WERI-Rb-1 (cell line): ENCODE results near the gene LTN1.

Experiments
- DNase-seq: peaks from one replicate; pipeline ENCODE4 v3.0.0-alpha.2; 2020
- H3K27ac ChIP-seq: fragments of 250-450 bp; sonication (Bioruptor Pico); 2 replicates; pipeline ENCODE4 v1.5.1; 2020; ENCODE audit warnings: mild to moderate bottlenecking, moderate library complexity
- H3K27me3 ChIP-seq: fragments of 250-450 bp; sonication (Bioruptor Pico); 2 replicates; pipeline ENCODE4 v1.5.1; 2021; ENCODE audit warnings: mild to moderate bottlenecking, low read depth, moderate library complexity; ENCODE audit not compliant: insufficient read depth, severe bottlenecking
- H3K36me3 ChIP-seq: fragments of 250-450 bp; sonication (Bioruptor Pico); 2 replicates; pipeline ENCODE4 v1.5.1; 2020; ENCODE audit warnings: mild to moderate bottlenecking, moderate library complexity
- H3K4me3 ChIP-seq: 2 replicates; pipeline ENCODE4 v1.5.1; 2011; ENCODE audit warnings: low read depth, mild to moderate bottlenecking, control low read depth, low read length
- H3K9me3 ChIP-seq: fragments of 250-450 bp; sonication (Bioruptor Pico); 2 replicates; pipeline ENCODE4 v1.5.1; 2021; ENCODE audit warnings: mild to moderate bottlenecking, moderate library complexity; ENCODE audit not compliant: severe bottlenecking
- TF ChIP-seq, protein P1 (sequence below): IDR thresholded peaks from 2 replicates; pipeline ENCODE4 v1.5.1; 2011; ENCODE audit warnings: low read depth, mild to moderate bottlenecking, control low read depth, inconsistent platforms, low read length

Gene LTN1

DNA sequence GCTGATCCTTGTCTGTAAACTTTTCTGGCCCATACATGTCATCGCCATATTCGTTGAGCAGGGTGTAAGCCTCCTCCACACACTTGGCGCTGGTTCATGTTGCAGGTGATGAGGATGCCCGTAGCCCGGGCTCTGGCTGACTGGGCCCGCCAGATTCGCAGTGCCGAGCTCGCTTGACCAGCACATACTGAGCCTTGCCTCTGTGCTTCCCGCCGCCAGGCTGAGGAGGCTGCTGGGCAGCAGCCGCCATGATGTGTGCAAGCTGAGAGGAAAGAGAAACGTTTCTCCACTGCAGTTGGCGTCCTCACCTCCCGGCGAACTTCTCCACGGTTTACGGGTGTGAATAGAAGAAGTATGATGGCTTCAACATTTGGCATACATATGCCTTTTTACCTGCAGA is 89.2 kb downstream of the LTN1 start:
- TF ChIP-seq, protein P1, sequence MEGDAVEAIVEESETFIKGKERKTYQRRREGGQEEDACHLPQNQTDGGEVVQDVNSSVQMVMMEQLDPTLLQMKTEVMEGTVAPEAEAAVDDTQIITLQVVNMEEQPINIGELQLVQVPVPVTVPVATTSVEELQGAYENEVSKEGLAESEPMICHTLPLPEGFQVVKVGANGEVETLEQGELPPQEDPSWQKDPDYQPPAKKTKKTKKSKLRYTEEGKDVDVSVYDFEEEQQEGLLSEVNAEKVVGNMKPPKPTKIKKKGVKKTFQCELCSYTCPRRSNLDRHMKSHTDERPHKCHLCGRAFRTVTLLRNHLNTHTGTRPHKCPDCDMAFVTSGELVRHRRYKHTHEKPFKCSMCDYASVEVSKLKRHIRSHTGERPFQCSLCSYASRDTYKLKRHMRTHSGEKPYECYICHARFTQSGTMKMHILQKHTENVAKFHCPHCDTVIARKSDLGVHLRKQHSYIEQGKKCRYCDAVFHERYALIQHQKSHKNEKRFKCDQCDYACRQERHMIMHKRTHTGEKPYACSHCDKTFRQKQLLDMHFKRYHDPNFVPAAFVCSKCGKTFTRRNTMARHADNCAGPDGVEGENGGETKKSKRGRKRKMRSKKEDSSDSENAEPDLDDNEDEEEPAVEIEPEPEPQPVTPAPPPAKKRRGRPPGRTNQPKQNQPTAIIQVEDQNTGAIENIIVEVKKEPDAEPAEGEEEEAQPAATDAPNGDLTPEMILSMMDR, result no peak
- Histone ChIP-seq H3K36me3 (no peaks in the 10 kb centered on the region), H3K4me3 (no peak overlapping the region), H3K27ac (no peak overlapping the region), H3K9me3 (peaks cover 6% of the 10 kb centered on the region), H3K27me3 (no peaks in the 10 kb centered on the region)
- DNase-seq, result no peak

DNA sequence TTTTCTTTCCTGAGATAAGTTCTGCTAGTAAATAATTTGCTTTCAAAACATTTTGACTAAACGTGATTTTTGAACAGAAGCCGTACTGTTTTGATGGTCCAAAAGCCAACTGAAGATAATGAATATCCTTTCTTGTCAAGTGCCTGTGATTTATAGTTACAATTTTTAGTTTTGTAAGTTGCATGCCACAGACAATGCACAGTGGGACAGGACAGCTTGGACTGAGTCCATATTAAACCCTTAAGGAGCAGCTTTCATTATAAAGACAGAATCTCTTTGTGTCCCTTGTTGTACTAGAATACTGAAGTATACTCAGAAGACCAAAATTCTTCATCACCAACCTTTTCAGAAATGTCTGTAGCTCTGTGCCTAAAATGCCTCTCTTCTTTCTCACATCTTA is 92.2 kb downstream of the LTN1 start:
- H3K9me3 ChIP-seq, result peaks cover 6% of the 10 kb centered on the region
- H3K4me3 ChIP-seq, result no peak overlapping the region
- H3K27ac ChIP-seq, result no peak overlapping the region
- H3K27me3 ChIP-seq, result no peaks in the 10 kb centered on the region
- H3K36me3 ChIP-seq, result no peaks in the 10 kb centered on the region
- TF ChIP-seq, protein P1, result no peak
- no peak for DNase-seq

DNA sequence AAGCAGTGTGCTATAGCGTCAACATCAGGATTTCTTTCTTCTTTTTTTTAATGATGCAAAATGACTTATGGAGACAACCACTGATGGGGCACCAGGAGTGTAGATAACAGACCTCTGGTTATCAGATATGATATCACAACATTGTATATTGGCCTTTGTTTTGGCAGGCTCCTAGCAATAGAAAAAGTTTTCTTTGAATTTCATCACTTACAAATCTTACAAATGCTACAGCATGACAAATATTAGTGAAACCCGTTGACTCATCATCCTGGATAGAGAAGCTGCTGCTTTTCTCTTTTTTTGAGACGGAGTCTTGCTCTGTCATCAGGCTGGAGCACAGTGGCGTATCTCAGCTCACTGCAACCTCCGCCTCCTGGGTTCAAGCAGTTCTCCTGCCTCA is 92.9 kb downstream of the LTN1 start:
- Histone ChIP-seq H3K27me3 (no peaks in the 10 kb centered on the region), H3K9me3 (peaks cover 6% of the 10 kb centered on the region), H3K27ac (no peak overlapping the region), H3K36me3 (no peaks in the 10 kb centered on the region), H3K4me3 (no peak overlapping the region)
- TF ChIP-seq, protein P1, result no peak
- no peak for DNase-seq

DNA sequence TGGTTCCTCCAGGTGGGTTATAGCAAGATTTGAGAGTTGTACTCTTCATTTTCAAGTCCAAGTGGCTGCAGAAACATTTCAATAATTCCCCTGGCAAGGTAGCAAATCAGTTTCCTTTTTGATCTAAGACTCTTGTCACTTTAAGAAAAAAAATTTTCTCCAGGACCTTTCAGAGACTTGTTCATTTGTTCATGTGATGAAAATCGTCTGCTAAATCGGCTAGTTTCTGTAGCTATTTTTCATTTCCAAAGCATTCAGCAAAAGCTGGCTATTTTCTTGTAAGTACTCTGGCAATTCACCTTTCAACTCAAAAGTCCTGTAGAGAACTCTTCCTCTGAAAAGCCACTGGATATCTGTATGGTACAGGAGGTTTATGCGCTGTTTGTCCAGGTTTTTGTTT is 93.5 kb downstream of the LTN1 start:
- peaks cover 6% of the 10 kb centered on the region for H3K9me3 ChIP-seq
- no peaks in the 10 kb centered on the region for H3K27me3 ChIP-seq
- H3K4me3 ChIP-seq, result no peak overlapping the region
- no peak overlapping the region for H3K27ac ChIP-seq
- TF ChIP-seq, protein P1, result no peak
- no peaks in the 10 kb centered on the region for H3K36me3 ChIP-seq
- DNase-seq, result no peak

DNA sequence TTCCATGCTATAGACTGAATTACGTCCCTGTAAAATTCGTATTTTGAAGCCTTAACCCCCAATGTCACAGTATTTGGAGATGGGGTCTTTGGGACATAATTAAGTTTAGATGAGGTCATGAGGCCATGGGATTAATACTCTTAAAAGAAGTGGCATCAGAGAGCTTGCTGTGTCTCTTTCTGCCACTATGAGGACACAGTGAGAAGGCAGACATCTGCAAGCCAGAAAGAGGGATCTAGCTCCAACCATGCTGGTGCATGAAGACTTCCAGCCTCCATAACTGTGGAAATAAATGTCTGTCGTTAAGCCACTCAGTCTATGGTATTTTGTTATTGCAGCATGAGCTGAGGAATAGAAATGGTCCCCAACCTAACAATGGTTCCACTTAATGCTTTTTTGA is 99.0 kb downstream of the LTN1 start:
- no peak overlapping the region for H3K27ac ChIP-seq
- no peaks in the 10 kb centered on the region for H3K27me3 ChIP-seq
- no peaks in the 10 kb centered on the region for H3K36me3 ChIP-seq
- H3K4me3 ChIP-seq, result no peak overlapping the region
- TF ChIP-seq, protein P1, result no peak
- H3K9me3 ChIP-seq, result no peaks in the 10 kb centered on the region
- DNase-seq, result no peak

DNA sequence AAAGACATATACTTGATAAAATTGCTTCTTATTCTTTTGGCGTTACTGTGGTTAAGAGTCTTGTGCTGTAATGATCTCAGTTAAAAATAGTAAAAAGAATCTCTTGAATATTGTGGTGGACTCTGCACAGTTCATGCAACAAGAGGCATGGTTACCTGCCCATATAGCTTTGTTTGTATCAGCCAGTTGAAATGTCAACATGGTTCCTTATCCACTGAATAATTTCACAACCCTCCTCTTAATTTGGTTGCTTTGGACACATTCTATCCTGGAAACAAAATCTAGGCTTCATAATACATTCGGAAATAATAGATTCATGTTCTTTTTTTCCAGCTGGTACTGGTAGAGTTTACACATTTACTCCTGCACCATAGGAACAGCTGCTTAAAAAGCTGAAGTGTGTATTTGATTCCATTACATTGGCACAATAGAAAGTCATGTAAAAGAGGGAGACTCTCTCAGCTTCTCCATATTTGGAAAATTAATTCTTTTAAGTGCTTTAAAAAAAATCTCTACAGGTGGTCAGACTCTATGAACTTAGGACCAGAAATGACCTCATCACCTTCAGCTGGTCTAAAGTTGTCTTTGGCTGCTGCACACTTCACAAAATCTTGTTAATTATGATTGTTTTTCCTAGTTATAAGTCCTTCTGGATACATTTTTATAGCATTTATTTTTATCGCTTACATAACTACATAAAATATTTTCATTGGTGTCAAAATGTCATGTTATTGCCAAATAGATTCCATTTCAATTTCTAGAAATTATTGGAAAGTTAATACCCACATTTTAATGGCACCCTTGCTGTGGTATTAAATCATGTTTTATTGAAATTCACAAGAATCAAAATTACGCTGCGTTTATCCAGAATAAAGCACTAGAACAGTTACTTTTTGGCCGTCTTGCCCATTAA is 100.2 kb downstream of the LTN1 start:
- Histone ChIP-seq H3K36me3 (no peaks in the 10 kb centered on the region), H3K9me3 (no peaks in the 10 kb centered on the region), H3K4me3 (no peak overlapping the region), H3K27ac (no peak overlapping the region), H3K27me3 (no peaks in the 10 kb centered on the region)
- DNase-seq, result no peak
- TF ChIP-seq, protein P1, result no peak
